Fibroblast of lung (primary cell): ENCODE measurements around the gene ATP2B1. TPM values are rescaled to one million over a fixed set of nuclear protein-coding genes. Genes with fewer than 3 reads are reported as not detected.

ENCODE experiments used
- DNase-seq, 2 donors: peaks; one replicate each; pipeline versions ENCODE4 v3.0.0 to v3.0.0-alpha.2; 2010; ENCODE audit warnings: low read depth in 2 of 2
- H2AFZ ChIP-seq: 2 replicates; pipeline ENCODE4 v1.5.1; 2012; ENCODE audit warnings: low read length, control low read depth, inconsistent platforms
- H3K27ac ChIP-seq: 2 replicates; pipeline ENCODE4 v1.5.1; 2011; ENCODE audit warnings: low read length, control low read depth; ENCODE audit not compliant: insufficient read depth
- H3K27me3 ChIP-seq: 2 replicates; pipeline ENCODE4 v1.5.1; 2011; ENCODE audit warnings: mild to moderate bottlenecking, low read length; ENCODE audit not compliant: control insufficient read depth, insufficient read depth
- H3K36me3 ChIP-seq: 2 replicates; pipeline ENCODE4 v1.5.1; 2011; ENCODE audit warnings: low read length; ENCODE audit not compliant: control insufficient read depth, insufficient read depth
- H3K4me1 ChIP-seq: 2 replicates; pipeline ENCODE4 v1.5.1; 2011; ENCODE audit warnings: low read length; ENCODE audit not compliant: control insufficient read depth, insufficient read depth; ENCODE audit errors: extremely low read depth
- H3K4me2 ChIP-seq: 2 replicates; pipeline ENCODE4 v1.5.1; 2011; ENCODE audit warnings: low read length, control low read depth; ENCODE audit not compliant: insufficient read depth; ENCODE audit errors: extremely low read depth
- H3K4me3 ChIP-seq, 4 experiments: fragments of 200-600 bp in 1 of 4; sonication (generic) in 1 of 4; replicated peaks in 1 of 4; 2 replicates each; pipeline ENCODE4 v1.5.1; 2011 to 2016; ENCODE audit warnings: low read length in 4 of 4, low read depth in 3 of 4, mild to moderate bottlenecking in 3 of 4, control low read depth in 2 of 4, inconsistent platforms in 1 of 4, mixed read lengths in 1 of 4; ENCODE audit not compliant: insufficient read depth in 1 of 4; ENCODE audit errors: control extremely low read depth in 1 of 4
- H3K79me2 ChIP-seq: 2 replicates; pipeline ENCODE4 v1.5.1; 2012; ENCODE audit warnings: mild to moderate bottlenecking, low read length, inconsistent platforms; ENCODE audit not compliant: control insufficient read depth, insufficient read depth
- H3K9ac ChIP-seq: 2 replicates; pipeline ENCODE4 v1.5.1; 2011; ENCODE audit warnings: mild to moderate bottlenecking, low read length, control low read depth; ENCODE audit not compliant: insufficient read depth
- H3K9me3 ChIP-seq: 2 replicates; pipeline ENCODE4 v1.5.1; 2012; ENCODE audit warnings: low read depth, low read length; ENCODE audit not compliant: control insufficient read depth, insufficient read depth
- H4K20me1 ChIP-seq: 2 replicates; pipeline ENCODE4 v1.5.1; 2011; ENCODE audit warnings: low read length; ENCODE audit not compliant: control insufficient read depth, insufficient read depth; ENCODE audit errors: extremely low read depth
- CTCF ChIP-seq, 2 donors: IDR thresholded peaks in 1 of 2; conservative IDR thresholded peaks in 1 of 2; 1 replicate in 1 of 2; 2 replicates in 1 of 2; pipeline ENCODE4 v1.5.1; 2011 to 2012; ENCODE audit warnings: low read length in 2 of 2, control low read depth in 1 of 2, inconsistent platforms in 1 of 2, low read depth in 1 of 2, mild to moderate bottlenecking in 1 of 2
- EZH2 ChIP-seq: IDR thresholded peaks from 2 replicates; pipeline ENCODE4 v1.5.1; 2012; ENCODE audit warnings: low read length, control low read depth, mild to moderate bottlenecking; ENCODE audit errors: missing control alignments
- polyA plus RNA-seq, 2 donors: library from polyadenylated mRNA; depleted of rRNA in 1 of 2; stranded (reverse) in 1 of 2; unstranded in 1 of 2; fragments of >200 nt; gene quantifications; 2 replicates each; pipeline ENCODE4 v1.2.1, GENCODE V29; 2011 to 2012; ENCODE audit warnings: missing spikeins in 1 of 2
- total RNA-seq: library from RNA; depleted of rRNA; stranded (reverse); fragments of >200 nt; gene quantifications from 2 replicates; pipeline ENCODE4 v1.2.1, GENCODE V29; 2014

Gene ATP2B1
- total and polyA plus RNA-seq, 2 donors (not counting 1 experiment from before 2014, with no cell fraction given) = 64.3 to 141 TPM

DNA sequence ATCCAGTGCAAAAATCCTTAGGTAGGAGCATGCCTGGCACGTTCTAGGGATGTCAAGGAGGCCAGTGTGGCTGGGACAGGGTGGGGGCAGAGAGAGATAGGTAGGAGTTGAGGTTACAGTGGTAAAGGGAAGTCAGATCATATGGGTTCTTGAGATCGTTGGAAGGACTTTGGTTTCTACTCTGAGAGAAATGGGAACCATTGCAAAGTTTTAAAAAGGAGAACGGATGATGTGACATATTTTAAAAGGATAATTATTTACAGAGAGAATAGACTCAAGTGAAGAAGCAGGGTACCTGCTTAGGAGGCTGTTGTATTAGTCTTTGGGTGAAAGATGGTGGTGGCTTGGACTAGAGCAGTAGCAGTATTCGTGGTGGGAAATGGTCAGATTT, 47.6 kb upstream of the ATP2B1 start:
- no peak overlapping the region for H3K4me3 ChIP-seq
- H3K27ac ChIP-seq = peak overlapping the region; percentile 91
- H4K20me1 ChIP-seq = no peaks in the 10 kb centered on the region
- H3K9ac ChIP-seq = no peak overlapping the region
- no peak overlapping the region for H2AFZ ChIP-seq
- no peaks in the 10 kb centered on the region for H3K79me2 ChIP-seq
- no peak for TF ChIP-seq CTCF (conservative IDR thresholded peaks at IDR 0.05 in 1 of 2, IDR thresholded peaks at IDR 0.05 in 1 of 2; ENCODE audit: low read depth in 1 of 2, low read length in 2 of 2)
- TF ChIP-seq EZH2 = no peak
- H3K9me3 ChIP-seq = no peaks in the 10 kb centered on the region
- no peaks in the 10 kb centered on the region for H3K36me3 ChIP-seq
- no peak overlapping the region for H3K4me2 ChIP-seq
- DNase-seq = no peak
- H3K27me3 ChIP-seq = no peaks in the 10 kb centered on the region
- H3K4me1 ChIP-seq = peaks cover 22% of the 10 kb centered on the region

DNA sequence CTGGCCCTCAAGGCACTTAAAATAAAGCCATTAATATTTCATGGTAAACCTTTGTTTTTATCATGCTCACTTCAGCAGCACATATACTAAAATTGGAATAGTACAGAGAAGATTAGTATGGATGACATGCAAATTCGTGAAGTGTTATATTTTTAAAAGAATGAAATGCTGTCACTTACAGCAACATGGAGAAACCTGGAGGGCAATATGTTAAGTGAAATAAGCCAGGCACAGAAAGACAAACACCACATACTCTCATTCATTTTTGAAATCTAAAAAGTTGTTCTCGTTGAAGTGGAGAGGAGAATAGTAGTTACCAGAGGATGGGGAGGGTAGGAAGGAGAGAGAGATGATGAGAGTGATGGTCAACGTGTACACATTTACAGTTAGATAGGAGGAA, 45.4 kb upstream of the ATP2B1 start:
- H3K27me3 ChIP-seq = no peaks in the 10 kb centered on the region
- H4K20me1 ChIP-seq = no peaks in the 10 kb centered on the region
- H3K79me2 ChIP-seq = no peaks in the 10 kb centered on the region
- H3K4me2 ChIP-seq = no peak overlapping the region
- no peak overlapping the region for H3K4me3 ChIP-seq
- no peak overlapping the region for H3K9ac ChIP-seq
- H2AFZ ChIP-seq = no peak overlapping the region
- DNase-seq = no peak
- peaks cover 23% of the 10 kb centered on the region for H3K4me1 ChIP-seq
- H3K36me3 ChIP-seq = no peaks in the 10 kb centered on the region
- H3K9me3 ChIP-seq = no peaks in the 10 kb centered on the region
- TF ChIP-seq CTCF (conservative IDR thresholded peaks at IDR 0.05 in 1 of 2, IDR thresholded peaks at IDR 0.05 in 1 of 2; ENCODE audit: low read depth in 1 of 2, low read length in 2 of 2) (no peak), EZH2 (no peak)
- H3K27ac ChIP-seq = no peak overlapping the region

GRCh38 chr12:89752341-89752740, 43.7 kb upstream of the ATP2B1 start:
- H3K27me3 ChIP-seq = no peaks in the 10 kb centered on the region
- H3K4me3 ChIP-seq = no peak overlapping the region
- DNase-seq = no peak
- H3K27ac ChIP-seq = no peak overlapping the region
- H3K4me2 ChIP-seq = no peak overlapping the region
- no peaks in the 10 kb centered on the region for H3K79me2 ChIP-seq
- peak overlapping the region; percentile 67 for H2AFZ ChIP-seq
- H3K36me3 ChIP-seq = no peaks in the 10 kb centered on the region
- H3K4me1 ChIP-seq = peaks cover 18% of the 10 kb centered on the region
- no peak for TF ChIP-seq EZH2
- no peak for TF ChIP-seq CTCF (conservative IDR thresholded peaks at IDR 0.05 in 1 of 2, IDR thresholded peaks at IDR 0.05 in 1 of 2; ENCODE audit: low read depth in 1 of 2, low read length in 2 of 2)
- no peaks in the 10 kb centered on the region for H3K9me3 ChIP-seq
- H4K20me1 ChIP-seq = no peaks in the 10 kb centered on the region
- H3K9ac ChIP-seq = no peak overlapping the region
